ENCODE results near the gene SLC35B4. TPM values are rescaled to one million over a fixed set of nuclear protein-coding genes. Genes with fewer than 3 reads are reported as not detected.

SLC35B4 gene
- total RNA-seq, 1 donor from 2014 or later, result 5.3 TPM

DNA sequence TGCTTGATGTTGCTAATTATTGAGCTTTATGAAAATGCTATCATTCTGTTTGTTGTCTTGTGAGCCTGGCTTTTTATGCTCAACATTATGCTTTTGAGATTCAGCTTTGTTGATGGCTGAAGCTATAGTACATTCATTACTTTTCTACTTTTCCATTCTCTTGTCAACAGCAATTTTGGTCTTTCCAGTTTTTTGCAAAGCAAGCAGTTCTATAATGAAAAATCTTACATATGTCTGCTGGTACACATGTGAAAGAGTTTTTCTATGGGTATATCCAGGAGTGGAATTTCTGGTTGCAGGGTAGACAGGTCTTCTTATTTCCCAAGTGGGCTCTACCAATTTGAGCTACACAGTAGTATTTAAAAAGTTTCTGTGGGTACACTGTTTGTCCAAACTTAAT lies 36.8 kb downstream of the SLC35B4 start:
- Histone ChIP-seq H3K27me3 (no peaks in the 10 kb centered on the region), H3K4me3 (no peak overlapping the region), H3K4me1 (no peaks in the 10 kb centered on the region), H3K36me3 (no peaks in the 10 kb centered on the region), H3K27ac (no peak overlapping the region), H3K9me3 (no peaks in the 10 kb centered on the region)
- DNase-seq (ENCODE audit: low spot score in 2 of 2), result no peak
- TF ChIP-seq, protein P1, sequence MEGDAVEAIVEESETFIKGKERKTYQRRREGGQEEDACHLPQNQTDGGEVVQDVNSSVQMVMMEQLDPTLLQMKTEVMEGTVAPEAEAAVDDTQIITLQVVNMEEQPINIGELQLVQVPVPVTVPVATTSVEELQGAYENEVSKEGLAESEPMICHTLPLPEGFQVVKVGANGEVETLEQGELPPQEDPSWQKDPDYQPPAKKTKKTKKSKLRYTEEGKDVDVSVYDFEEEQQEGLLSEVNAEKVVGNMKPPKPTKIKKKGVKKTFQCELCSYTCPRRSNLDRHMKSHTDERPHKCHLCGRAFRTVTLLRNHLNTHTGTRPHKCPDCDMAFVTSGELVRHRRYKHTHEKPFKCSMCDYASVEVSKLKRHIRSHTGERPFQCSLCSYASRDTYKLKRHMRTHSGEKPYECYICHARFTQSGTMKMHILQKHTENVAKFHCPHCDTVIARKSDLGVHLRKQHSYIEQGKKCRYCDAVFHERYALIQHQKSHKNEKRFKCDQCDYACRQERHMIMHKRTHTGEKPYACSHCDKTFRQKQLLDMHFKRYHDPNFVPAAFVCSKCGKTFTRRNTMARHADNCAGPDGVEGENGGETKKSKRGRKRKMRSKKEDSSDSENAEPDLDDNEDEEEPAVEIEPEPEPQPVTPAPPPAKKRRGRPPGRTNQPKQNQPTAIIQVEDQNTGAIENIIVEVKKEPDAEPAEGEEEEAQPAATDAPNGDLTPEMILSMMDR (IDR thresholded peaks at IDR 0.05), result no peak
- intact Hi-C loops (cut with DNase I), result no loop called here

DNA sequence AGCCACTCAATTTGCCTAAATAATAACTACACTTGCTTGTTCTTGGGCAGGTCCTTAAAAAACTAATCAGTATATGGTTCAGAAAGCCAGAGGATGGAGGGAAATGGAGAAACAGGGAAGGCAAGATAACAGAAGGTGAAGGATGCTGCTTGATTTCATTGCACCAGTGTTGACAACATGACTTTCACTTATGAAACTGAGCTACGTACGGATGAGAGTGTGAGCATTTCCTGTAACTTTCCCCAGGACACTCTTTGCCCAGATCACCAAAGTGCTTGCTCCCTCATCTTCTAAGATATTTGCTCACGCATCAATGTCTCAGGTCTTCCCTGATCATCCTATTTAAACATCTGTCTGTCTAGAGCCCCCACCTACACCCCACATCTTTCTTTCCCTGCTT lies 37.4 kb downstream of the SLC35B4 start:
- H3K36me3 ChIP-seq, result no peaks in the 10 kb centered on the region
- H3K4me3 ChIP-seq, result no peak overlapping the region
- no peaks in the 10 kb centered on the region for H3K9me3 ChIP-seq
- H3K27me3 ChIP-seq, result no peaks in the 10 kb centered on the region
- no peaks in the 10 kb centered on the region for H3K4me1 ChIP-seq
- intact Hi-C loops (cut with DNase I), result no loop called here
- TF ChIP-seq, protein P1 (IDR thresholded peaks at IDR 0.05), result no peak
- no peak for DNase-seq (ENCODE audit: low spot score in 2 of 2)
- H3K27ac ChIP-seq, result no peak overlapping the region

DNA sequence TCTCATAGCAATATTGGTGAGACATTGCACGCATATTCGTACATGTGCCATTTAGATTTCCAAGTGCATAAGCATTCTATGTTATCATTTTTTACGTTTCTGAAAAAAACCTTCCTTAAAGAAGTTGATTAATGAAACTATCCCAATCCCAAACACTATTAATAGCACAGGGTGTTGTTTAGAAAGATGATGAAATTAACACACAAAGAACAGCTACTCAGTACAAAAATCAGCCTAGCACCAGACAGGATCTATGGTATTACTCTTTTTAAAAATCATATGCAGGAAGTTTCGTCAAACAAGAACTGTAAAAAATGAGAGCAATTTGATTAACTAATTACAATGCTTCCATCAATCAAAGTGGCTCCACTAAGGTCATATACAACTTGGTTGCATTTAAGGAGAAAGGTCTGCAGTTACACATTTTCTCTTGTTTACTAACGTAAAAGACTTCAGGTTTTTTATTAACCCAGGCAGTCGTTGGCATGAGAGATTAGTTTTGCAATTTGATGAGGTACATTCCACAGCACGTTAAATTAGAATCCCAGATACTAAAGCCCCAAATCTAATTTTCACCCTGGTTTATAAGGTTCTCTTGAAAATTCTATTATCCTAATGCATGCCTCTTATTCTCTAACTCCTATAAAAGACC lies 38.1 kb downstream of the SLC35B4 start:
- Histone ChIP-seq H3K4me1 (no peaks in the 10 kb centered on the region), H3K27me3 (no peaks in the 10 kb centered on the region), H3K36me3 (no peaks in the 10 kb centered on the region), H3K27ac (no peak overlapping the region), H3K9me3 (no peaks in the 10 kb centered on the region), H3K4me3 (no peak overlapping the region)
- TF ChIP-seq, protein P1 (IDR thresholded peaks at IDR 0.05), result no peak
- no peak for DNase-seq (ENCODE audit: low spot score in 2 of 2)
- intact Hi-C loops (cut with DNase I), result no loop called here

DNA sequence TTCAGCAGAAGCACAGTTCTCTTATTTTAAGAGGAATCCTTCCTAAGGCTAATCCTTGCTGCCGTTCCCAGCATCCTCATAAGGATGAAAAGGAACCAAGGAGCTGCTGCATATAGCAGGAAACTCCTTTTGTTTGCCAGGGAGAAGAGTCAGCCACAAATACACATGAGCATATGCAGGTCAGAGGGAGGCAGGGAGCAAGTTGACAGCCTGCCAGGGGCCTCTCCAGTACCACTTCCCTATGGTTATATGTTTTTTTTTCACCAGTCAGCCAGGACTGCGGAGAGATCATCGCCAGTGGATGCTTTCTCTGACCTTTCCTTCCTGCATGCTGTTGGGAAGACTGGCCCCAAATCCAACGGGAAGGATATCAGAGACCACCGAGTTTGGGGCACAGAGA lies 39.8 kb downstream of the SLC35B4 start:
- TF ChIP-seq, protein P1 (IDR thresholded peaks at IDR 0.05), result no peak

DNA sequence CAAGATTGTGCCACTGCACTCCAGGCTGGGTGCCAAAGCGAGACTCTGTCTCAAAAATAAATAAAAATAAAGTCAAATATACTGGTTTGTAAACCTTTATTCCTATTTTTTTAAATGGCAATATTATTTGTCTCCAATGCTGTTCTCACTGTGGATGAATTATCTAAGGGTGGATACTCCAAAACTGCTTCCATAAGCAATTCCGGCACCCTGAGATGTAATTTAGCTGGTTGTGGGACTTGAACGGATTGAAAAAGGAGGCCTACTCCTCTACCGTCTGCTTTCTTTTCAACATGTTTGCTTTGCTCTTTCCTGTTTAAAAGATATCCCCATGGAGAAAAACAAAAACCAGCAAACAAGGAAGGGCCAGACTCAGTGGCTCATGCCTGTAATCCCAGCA lies 54.4 kb downstream of the SLC35B4 start:
- Histone ChIP-seq H3K9me3 (no peaks in the 10 kb centered on the region), H3K36me3 (no peaks in the 10 kb centered on the region), H3K27ac (no peak overlapping the region), H3K4me3 (no peak overlapping the region), H3K4me1 (no peaks in the 10 kb centered on the region), H3K27me3 (no peaks in the 10 kb centered on the region)
- intact Hi-C loops (cut with DNase I), result no loop called here
- TF ChIP-seq, protein P1 (IDR thresholded peaks at IDR 0.05), result no peak
- DNase-seq (ENCODE audit: low spot score in 2 of 2), result no peak

More for the DNA sequence above, 39.8 kb downstream of the SLC35B4 start:
- Histone ChIP-seq H3K4me3 (no peak overlapping the region), H3K27me3 (no peaks in the 10 kb centered on the region), H3K4me1 (no peaks in the 10 kb centered on the region), H3K27ac (no peak overlapping the region), H3K36me3 (no peaks in the 10 kb centered on the region), H3K9me3 (no peaks in the 10 kb centered on the region)
- intact Hi-C loops (cut with DNase I), result no loop called here
- no peak for DNase-seq (ENCODE audit: low spot score in 2 of 2)

DNA sequence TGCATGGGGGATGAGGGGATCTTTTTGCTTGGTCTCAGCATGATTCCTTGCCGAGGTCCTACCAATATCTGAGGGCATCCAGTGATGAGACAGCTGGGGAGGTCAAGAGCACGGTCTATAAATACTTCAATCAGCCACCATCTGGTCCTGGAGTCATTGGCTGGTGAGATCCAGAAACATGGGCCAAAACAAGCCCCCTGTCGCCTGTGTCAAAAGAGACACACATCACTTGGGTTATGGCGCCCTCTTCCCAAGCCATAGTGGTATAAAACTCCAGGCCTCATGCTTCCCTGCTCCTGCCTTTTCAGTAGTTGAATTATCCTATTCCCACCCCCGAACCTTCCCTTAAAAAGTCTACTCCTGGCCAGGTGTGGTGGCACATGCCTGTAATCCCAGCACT lies 60.9 kb downstream of the SLC35B4 start:
- Histone ChIP-seq H3K9me3 (no peaks in the 10 kb centered on the region), H3K27me3 (no peaks in the 10 kb centered on the region), H3K36me3 (no peaks in the 10 kb centered on the region), H3K4me1 (no peaks in the 10 kb centered on the region), H3K27ac (no peak overlapping the region), H3K4me3 (no peak overlapping the region)
- intact Hi-C loops (cut with DNase I), result no loop called here
- TF ChIP-seq, protein P1 (IDR thresholded peaks at IDR 0.05), result no peak
- DNase-seq (ENCODE audit: low spot score in 2 of 2), result no peak

Data from ascending aorta (tissue), 2 donors.